ENCODE results near the gene ODAPH. TPM values are rescaled to one million over a fixed set of nuclear protein-coding genes. Genes with fewer than 3 reads are reported as not detected.

Gene ODAPH
- total RNA-seq, 3 donors from 2014 or later = not detected

DNA sequence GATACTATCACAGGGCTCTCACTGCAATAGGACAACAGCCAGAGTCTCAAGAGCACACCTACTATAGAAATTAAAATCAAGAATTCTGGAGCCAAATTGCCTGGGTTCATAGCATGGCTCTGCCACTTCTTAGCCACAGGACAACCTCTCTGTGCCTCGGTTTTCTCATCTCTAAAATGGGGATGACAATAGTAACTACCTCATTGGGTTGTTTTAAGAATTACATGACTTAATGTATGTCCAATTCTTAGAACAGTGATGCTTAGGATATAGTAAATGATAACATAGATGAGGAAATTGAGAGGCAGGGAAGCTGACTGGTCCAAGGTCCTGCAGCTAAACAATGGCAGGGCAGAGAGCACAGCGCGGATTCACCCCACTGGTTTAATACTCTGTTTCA, 11.0 kb upstream of the ODAPH start:
- DNase-seq = no peak
- Histone ChIP-seq H3K4me1 (ENCODE audit: low read depth) (no peaks in the 10 kb centered on the region), H3K36me3 (ENCODE audit: low read depth) (no peaks in the 10 kb centered on the region), H3K9me3 (no peaks in the 10 kb centered on the region), H3K4me3 (no peak overlapping the region)
- intact Hi-C loops (cut with DNase I, micrococcal nuclease) = no loop called here
- ATAC-seq = no peak
- TF ChIP-seq, protein P1, sequence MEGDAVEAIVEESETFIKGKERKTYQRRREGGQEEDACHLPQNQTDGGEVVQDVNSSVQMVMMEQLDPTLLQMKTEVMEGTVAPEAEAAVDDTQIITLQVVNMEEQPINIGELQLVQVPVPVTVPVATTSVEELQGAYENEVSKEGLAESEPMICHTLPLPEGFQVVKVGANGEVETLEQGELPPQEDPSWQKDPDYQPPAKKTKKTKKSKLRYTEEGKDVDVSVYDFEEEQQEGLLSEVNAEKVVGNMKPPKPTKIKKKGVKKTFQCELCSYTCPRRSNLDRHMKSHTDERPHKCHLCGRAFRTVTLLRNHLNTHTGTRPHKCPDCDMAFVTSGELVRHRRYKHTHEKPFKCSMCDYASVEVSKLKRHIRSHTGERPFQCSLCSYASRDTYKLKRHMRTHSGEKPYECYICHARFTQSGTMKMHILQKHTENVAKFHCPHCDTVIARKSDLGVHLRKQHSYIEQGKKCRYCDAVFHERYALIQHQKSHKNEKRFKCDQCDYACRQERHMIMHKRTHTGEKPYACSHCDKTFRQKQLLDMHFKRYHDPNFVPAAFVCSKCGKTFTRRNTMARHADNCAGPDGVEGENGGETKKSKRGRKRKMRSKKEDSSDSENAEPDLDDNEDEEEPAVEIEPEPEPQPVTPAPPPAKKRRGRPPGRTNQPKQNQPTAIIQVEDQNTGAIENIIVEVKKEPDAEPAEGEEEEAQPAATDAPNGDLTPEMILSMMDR (IDR thresholded peaks at IDR 0.05) = no peak

DNA sequence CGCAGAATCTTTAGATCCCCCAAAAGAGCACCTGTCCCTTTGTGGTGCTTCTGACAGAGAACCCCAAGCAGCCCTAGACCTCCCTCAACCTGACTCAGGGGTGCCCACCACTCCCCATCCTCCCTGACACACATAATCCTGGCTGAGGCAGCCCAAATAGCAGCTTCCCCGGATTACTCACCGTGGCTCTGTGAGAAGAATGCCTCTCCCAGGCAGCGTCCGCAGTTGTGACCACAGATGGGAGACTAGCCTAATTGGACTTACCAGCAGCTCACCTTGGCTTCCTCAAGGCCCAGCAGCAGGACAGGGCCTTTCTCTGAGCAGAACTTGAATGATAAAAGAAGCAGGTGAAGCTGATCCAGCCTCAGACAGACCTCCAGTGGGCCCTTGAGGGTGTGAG, 10.3 kb upstream of the ODAPH start:
- H3K4me1 ChIP-seq (ENCODE audit: low read depth) = no peaks in the 10 kb centered on the region

DNA sequence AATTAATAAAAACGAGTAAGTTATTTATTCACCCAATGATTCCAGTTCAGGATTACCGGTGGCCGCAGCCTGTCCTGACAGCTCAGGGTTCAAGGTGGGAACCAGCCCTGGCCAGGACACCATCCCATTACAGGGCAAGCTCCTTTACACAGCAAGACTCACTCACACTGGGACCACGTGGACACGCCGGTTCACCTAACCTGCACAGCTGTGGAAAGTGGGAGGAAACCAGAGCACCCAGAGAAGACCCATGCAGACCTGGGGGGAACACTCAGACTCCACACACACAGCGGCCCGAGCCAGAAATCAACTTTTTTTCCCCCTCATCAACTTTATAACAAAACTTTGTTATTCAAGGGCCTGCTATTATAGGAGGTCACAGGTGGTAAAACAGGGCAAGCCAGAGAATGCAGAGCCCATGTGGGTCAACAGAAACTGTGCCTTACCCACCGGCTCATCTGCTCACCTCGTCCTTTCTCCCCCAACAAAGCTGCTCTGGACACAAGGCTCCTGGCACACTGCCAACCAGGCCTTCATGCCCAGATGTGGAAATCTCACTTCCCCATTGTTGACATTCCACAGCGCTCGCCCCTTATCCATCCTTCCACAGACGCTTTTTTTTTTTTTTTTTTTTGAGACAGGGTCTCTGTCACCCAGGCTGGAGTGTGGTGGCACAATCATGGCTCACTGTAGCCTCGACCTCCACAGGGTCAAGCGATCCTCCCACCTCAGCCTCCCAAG, 8.0 kb upstream of the ODAPH start:
- intact Hi-C loops (cut with DNase I, micrococcal nuclease) = no loop called here
- Histone ChIP-seq H3K36me3 (ENCODE audit: low read depth) (no peaks in the 10 kb centered on the region), H3K4me1 (ENCODE audit: low read depth) (no peaks in the 10 kb centered on the region), H3K4me3 (no peak overlapping the region), H3K9me3 (no peaks in the 10 kb centered on the region)
- ATAC-seq (no peak), DNase-seq (peak in 2 of 3 donors; percentile 29 to 36)
- TF ChIP-seq, protein P1 (IDR thresholded peaks at IDR 0.05) = no peak

More for the DNA sequence above, 10.3 kb upstream of the ODAPH start:
- TF ChIP-seq, protein P1 (IDR thresholded peaks at IDR 0.05) = no peak
- ATAC-seq (no peak), DNase-seq (no peak)
- H3K36me3 ChIP-seq (ENCODE audit: low read depth) = no peaks in the 10 kb centered on the region
- intact Hi-C loops (cut with DNase I, micrococcal nuclease) = no loop called here
- no peaks in the 10 kb centered on the region for H3K9me3 ChIP-seq
- H3K4me3 ChIP-seq = no peak overlapping the region

DNA sequence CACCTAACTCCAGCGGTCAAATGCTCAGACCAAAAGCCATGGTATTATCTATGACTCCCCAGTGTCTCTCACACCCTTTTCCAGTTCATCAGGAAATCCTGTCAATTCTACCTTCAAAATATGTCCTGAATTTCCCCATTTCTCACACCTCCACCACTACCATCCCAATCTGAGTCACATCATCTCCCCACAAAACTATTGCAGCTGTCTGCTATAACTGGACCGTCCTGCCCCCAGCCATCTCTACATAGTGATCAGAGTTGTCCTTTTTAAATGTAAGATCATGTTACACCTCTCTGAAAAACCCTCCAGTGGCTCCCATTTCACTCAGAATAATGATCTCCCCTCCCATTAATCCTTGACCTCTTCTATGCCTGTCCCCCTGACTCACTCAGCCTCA, 6.8 kb upstream of the ODAPH start:
- no peak overlapping the region for H3K4me3 ChIP-seq
- H3K9me3 ChIP-seq = no peaks in the 10 kb centered on the region
- DNase-seq (no peak), ATAC-seq (no peak)
- intact Hi-C loops (cut with DNase I, micrococcal nuclease) = no loop called here
- H3K36me3 ChIP-seq (ENCODE audit: low read depth) = no peaks in the 10 kb centered on the region
- no peaks in the 10 kb centered on the region for H3K4me1 ChIP-seq (ENCODE audit: low read depth)
- TF ChIP-seq, protein P1 (IDR thresholded peaks at IDR 0.05) = no peak

DNA sequence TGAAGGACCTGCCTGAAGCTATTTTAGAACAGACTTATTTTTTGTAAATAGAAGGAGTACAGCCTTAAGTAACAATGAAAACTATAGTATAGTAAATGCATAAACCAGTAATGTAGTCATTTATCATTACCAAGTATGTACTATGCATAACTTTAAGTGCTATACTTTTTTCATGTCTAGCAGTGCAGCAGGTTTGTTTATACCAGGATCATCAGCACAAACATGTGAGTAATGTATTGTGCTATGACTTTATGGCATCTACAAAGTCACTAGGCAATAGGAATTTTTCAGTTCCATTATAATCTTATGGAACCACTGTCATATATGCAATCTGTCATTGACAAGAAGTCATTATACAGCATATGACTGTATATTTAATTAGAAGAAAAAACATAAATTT, 3.4 kb upstream of the ODAPH start:
- ATAC-seq = no peak
- no peaks in the 10 kb centered on the region for H3K36me3 ChIP-seq (ENCODE audit: low read depth)
- no peaks in the 10 kb centered on the region for H3K9me3 ChIP-seq
- no peaks in the 10 kb centered on the region for H3K4me1 ChIP-seq (ENCODE audit: low read depth)
- no peak for DNase-seq
- TF ChIP-seq, protein P1 (IDR thresholded peaks at IDR 0.05) = no peak
- H3K4me3 ChIP-seq = no peak overlapping the region
- intact Hi-C loops (cut with DNase I, micrococcal nuclease) = no loop called here
